Kidney epithelial cell (primary cell): Measurements from ENCODE around the gene VEGFB. TPM values are rescaled to one million over a fixed set of nuclear protein-coding genes. Genes with fewer than 3 reads are reported as not detected.

Experiments
- DNase-seq: peaks from one replicate; pipeline ENCODE4 v3.0.0-alpha.2; 2010; ENCODE audit warnings: low read depth
- H3K27me3 ChIP-seq: 2 replicates; pipeline ENCODE4 v1.6.0; 2011; ENCODE audit warnings: low read length; ENCODE audit not compliant: control insufficient read depth, insufficient read depth
- H3K36me3 ChIP-seq: 2 replicates; pipeline ENCODE4 v1.5.1; 2011; ENCODE audit warnings: low read length; ENCODE audit not compliant: control insufficient read depth, insufficient read depth
- H3K4me3 ChIP-seq: 2 replicates; pipeline ENCODE4 v1.5.1; 2011; ENCODE audit warnings: low read depth, mild to moderate bottlenecking, control low read depth, low read length
- total RNA-seq: library from RNA; depleted of rRNA; stranded (reverse); fragments of >200 nt; gene quantifications from 2 replicates; pipeline ENCODE4 v1.2.3, GENCODE V29; 2015
- TF ChIP-seq, protein P1 (sequence below): IDR thresholded peaks from 2 replicates; pipeline ENCODE4 v1.5.1; 2011; ENCODE audit warnings: mild to moderate bottlenecking, moderate library complexity, low read length, control low read depth, inconsistent platforms; ENCODE audit not compliant: insufficient read depth, poor library complexity, severe bottlenecking

VEGFB gene, protein sequence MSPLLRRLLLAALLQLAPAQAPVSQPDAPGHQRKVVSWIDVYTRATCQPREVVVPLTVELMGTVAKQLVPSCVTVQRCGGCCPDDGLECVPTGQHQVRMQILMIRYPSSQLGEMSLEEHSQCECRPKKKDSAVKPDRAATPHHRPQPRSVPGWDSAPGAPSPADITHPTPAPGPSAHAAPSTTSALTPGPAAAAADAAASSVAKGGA
- 54.7 and 61.4 TPM in 2 replicates for total RNA-seq

DNA sequence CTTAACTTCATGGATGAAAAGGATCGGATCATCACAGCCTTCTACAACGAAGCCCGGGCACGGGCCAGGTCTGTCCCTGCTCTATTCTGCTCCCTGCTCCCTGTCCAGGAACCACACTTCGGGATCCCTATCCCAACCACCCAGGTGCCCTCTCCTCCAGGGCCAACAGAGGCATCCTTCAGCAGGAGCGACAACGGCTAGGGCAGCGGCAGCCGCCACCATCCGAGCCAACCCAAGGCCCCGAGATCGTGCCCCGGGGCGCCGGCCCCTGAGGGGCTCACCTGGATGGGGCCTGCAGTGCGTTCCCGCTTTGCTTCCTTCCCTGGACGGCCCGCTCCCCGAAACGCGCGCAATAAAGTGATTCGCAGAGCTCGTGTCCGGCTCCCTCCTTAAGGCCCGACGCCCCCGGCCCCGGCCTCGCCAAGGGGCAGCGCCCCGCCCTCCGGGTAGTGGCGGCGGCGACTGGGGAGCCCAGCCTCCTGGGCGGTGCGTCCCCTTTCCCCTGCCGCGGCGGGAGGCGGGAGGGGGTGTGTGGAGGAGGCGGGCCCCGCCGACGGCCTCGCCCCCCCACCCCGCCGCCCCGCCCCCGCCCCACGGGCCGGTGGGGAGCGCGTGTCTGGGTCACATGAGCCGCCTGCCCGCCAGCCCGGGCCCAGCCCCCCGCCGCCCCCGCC is at the start of gene VEGFB:
Gene VEGFB, plus strand, starts transcription at position 672 of the 674 bp plus-strand sequence. CDS start 250 bp downstream, outside the sequence.
- peak within 1 kb of the TSS; percentile 50 for H3K4me3 ChIP-seq
- TF ChIP-seq, protein P1, sequence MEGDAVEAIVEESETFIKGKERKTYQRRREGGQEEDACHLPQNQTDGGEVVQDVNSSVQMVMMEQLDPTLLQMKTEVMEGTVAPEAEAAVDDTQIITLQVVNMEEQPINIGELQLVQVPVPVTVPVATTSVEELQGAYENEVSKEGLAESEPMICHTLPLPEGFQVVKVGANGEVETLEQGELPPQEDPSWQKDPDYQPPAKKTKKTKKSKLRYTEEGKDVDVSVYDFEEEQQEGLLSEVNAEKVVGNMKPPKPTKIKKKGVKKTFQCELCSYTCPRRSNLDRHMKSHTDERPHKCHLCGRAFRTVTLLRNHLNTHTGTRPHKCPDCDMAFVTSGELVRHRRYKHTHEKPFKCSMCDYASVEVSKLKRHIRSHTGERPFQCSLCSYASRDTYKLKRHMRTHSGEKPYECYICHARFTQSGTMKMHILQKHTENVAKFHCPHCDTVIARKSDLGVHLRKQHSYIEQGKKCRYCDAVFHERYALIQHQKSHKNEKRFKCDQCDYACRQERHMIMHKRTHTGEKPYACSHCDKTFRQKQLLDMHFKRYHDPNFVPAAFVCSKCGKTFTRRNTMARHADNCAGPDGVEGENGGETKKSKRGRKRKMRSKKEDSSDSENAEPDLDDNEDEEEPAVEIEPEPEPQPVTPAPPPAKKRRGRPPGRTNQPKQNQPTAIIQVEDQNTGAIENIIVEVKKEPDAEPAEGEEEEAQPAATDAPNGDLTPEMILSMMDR, result no peak
- no peaks in the 10 kb centered on the region for H3K36me3 ChIP-seq
- DNase-seq, result no peak
- H3K27me3 ChIP-seq, result no peaks in the 10 kb centered on the region

DNA sequence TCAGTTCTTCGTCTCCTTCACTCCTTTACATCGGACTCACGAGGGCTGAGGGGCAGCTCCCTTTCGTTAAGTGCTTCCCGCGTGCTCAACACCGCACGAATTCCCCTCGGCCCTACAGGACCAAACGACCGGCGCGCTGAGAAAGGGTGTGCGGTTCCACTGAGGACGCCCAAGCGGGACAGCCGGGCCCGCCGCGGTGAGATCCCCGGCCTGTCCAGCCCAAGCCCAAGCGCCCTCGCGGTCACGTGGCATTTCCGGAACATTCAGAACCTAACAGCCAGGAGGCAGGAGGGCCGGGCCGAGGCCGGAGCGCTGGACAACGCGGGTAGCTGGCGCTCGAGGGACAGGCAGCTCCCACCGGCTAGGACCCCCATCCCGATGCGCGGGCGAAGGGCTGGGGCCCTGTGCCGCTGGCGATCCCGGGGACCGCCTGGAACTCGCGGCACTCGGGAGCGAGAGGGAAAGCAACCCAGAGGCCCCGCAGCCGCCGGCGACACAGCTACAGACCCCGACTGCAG is 49.1 kb upstream of the VEGFB start:
- H3K4me3 ChIP-seq, result peak overlapping the region; percentile 58
- no peak for DNase-seq
- H3K27me3 ChIP-seq, result no peaks in the 10 kb centered on the region
- no peaks in the 10 kb centered on the region for H3K36me3 ChIP-seq
- TF ChIP-seq, protein P1, result no peak

DNA sequence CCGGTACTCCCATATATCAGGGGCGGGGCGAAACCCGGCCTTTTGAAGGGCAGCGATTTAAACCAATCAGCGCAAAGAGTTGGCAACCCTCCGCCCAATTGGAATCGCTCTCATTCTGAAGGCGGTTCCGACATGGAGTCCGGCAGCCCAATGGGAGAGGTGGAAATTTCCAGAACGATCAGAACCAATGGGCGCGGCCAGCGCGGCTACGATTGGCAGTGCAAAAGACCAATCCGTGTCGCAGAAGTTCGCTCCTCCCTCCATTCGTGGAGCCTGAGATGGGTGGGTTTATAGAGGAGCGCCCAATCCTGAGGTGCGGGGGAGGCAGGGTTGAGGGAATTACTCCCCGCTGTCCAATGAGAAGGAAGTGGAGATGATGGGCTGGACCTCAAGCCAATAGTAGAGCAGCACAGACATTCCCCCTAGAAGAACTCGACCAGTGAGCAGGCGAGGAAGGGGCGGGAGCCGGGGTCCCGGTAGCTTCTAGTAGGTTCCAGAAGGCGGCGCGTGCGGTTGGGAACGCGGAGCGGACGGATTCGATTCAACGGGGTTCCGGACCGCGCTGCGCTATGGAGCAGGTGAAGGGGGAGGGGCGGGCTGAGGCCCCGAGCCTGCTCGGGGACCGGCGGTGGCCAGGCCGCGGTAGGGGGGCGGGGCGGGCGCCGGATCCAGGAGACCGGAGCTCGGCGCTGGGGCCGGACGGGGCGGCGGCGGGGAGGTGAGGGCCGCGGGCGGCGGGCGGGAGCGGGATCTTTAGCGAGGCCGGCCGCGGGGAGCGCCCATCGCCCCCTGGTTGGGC is 48.5 kb upstream of the VEGFB start, which contains the start of gene STIP1:
Gene STIP1, plus strand, starts transcription at position 479 of the 799 bp plus-strand sequence. Its CDS starts 91 bp downstream, at position 570.
- H3K27me3 ChIP-seq, result no peaks in the 10 kb centered on the region
- H3K4me3 ChIP-seq, result peak within 1 kb of the TSS; percentile 58
- DNase-seq, result peak; percentile 99
- H3K36me3 ChIP-seq, result no peaks in the 10 kb centered on the region
- TF ChIP-seq, protein P1, result peak; percentile 49

DNA sequence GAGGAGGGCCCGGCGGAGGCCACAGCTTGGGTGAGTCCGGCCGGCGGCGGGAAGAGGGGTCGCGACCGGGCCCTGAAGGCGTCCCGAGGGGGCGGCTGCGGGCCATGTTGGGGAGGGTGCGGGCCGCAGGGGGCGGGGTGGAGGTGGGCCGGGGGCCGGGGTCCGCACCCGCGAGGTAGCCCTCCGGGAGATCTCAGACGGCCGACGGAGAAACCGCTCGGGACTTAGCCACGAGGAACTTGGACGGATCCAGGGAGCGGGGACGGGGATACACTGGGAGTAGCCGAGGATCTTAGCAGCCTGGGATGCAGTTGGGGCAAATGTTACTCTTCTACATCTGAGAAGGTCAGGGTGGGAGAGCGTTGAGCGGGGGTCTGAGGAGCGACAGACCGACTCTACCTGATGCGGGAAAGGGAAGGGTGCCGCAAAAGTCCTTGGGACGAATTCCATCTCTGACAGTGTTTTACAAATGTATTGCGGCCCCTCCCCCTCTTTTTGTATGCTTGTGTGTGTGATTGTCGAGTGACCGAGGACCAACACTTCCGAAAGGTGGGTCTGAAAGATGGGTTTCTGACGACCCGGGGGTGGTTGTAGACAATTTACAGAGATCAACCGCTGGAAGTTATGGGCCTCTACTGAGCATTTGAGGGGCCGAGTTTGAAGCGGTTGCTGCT is 47.8 kb upstream of the VEGFB start:
- no peaks in the 10 kb centered on the region for H3K27me3 ChIP-seq
- H3K36me3 ChIP-seq, result no peaks in the 10 kb centered on the region
- DNase-seq, result no peak
- no peak overlapping the region for H3K4me3 ChIP-seq
- TF ChIP-seq, protein P1, result no peak

DNA sequence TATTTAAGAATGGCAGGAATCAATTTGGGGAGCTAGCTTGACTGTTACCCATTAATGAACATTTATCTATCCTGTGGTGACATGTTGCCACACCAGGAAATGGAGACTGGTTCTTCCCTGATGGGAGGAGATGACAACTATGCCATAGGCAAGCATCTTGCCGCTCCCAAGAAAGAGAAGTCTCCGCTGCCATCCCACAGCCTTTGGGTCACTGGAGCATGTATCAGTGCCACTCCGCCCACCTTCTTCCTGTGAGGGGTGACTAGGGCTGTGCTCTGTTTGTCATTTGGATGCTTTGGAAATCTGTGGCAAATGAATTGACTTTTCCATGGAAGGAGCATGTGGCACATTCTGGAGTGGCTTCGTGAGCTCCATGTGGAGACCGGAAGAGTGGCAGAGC is 42.0 kb upstream of the VEGFB start:
- no peak for DNase-seq
- peaks cover 4% of the 10 kb centered on the region for H3K36me3 ChIP-seq
- no peaks in the 10 kb centered on the region for H3K27me3 ChIP-seq
- TF ChIP-seq, protein P1, result no peak
- H3K4me3 ChIP-seq, result no peak overlapping the region
